ENCODE data around the gene MYBPH.

The MYBPH gene

GRCh38 chr1:203133970-203134725 lies 41.5 kb downstream of the MYBPH start:
- H3K4me3 ChIP-seq (ENCODE audit: low read depth, low read length), result no peak overlapping the region
- no peak for TF ChIP-seq CTCF (IDR thresholded peaks at IDR 0.05; ENCODE audit: insufficient read depth, low read depth, low read length, missing control alignments)
- no peak for DNase-seq (ENCODE audit: low read depth)

GRCh38 chr1:203131548-203132200 lies 44.0 kb downstream of the MYBPH start:
- TF ChIP-seq CTCF (IDR thresholded peaks at IDR 0.05; ENCODE audit: insufficient read depth, low read depth, low read length, missing control alignments), result no peak
- no peak overlapping the region for H3K4me3 ChIP-seq (ENCODE audit: low read depth, low read length)
- DNase-seq (ENCODE audit: low read depth), result no peak

DNA sequence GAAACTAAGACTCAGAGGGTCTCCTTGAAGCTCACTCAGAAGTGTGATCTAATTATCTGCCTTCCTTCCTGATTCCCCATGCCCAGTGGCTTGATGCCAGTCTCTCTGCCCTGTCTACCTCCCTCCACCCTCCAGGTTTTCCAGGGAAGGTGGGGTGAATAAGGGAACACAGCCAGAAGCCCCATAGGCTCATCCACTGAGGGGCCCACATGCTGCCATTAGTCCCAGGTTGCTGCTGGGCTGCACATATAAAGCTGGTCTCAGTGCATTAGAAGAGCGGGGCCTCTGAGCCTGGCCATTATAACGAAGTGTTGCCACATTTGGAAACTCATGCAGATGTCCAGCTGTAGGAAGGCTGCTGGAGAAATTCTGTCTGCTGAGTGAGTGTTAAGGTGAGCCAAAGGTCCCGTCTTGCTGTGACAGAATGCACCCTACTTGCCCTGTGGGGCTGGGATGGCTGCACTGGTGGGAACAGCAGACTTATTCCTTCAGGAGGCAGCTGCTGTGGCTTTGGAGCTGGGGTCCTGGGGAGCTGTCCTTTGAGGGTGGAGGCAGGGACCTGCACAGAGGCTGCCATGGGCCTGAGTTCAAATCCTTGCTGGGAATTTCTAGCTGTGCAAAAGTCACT lies 45.2 kb downstream of the MYBPH start:
- no peak for DNase-seq (ENCODE audit: low read depth)
- no peak overlapping the region for H3K4me3 ChIP-seq (ENCODE audit: low read depth, low read length)

DNA sequence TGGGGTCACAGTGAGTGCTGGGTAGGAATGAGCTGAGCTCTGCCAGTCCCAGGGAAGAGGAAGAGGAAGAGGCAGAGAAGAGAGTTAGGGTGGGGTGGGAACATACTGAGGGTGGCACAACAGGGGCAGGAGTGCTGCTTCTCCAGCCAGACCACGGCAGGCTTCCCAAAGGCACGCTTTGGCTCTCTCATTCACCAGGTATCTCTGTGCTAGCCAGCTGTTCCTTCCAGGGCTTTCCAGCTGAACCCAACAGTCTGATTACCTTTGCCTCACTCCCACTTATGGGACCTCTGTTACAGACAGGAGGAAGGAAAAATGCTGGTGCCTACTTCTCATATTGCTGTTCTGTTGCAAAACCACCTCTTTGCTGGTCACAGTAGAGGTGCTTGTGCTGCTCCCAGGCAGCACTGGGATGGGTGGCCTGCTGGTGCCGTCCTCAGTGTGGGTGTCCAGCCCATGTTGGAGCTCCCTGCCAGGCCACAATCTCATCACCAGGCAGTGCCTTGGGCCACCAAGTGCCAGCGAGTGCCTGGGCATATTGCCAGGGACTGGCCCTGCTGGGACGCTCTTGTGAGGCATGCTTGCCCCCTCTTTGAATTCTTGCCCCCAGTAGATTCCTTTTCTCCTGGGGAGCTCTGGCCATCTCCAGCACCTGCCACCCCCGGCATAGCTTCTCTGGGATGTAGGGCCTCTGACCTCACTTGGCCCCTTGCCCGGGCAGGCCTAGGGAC lies 46.0 kb downstream of the MYBPH start:
- no peak for DNase-seq (ENCODE audit: low read depth)
- no peak for TF ChIP-seq CTCF (IDR thresholded peaks at IDR 0.05; ENCODE audit: insufficient read depth, low read depth, low read length, missing control alignments)
- H3K4me3 ChIP-seq (ENCODE audit: low read depth, low read length), result no peak overlapping the region

More for the DNA sequence above, 45.2 kb downstream of the MYBPH start:
- TF ChIP-seq CTCF (IDR thresholded peaks at IDR 0.05; ENCODE audit: insufficient read depth, low read depth, low read length, missing control alignments), result no peak

- no peak overlapping the region for H3K4me3 ChIP-seq (ENCODE audit: low read depth, low read length)
- TF ChIP-seq CTCF (IDR thresholded peaks at IDR 0.05; ENCODE audit: insufficient read depth, low read depth, low read length, missing control alignments), result no peak
- no peak for DNase-seq (ENCODE audit: low read depth)
Observed at GRCh38 chr1:203128716-203129500, 46.7 kb downstream of the MYBPH start.

DNA sequence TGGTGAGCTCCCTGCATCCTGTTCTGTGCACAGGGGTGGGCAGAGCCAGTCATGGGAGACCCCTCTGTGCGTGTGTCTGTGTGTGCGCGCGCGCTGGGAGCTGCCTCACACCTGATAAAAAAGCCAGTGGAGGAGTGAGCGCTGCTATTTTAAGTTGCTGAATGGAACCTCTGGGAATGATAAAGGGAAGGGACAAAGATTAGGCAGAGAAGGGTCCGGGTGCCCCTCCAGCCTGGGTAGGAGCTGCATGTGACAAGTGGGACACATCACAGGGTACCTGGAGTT lies 47.3 kb downstream of the MYBPH start:
- TF ChIP-seq CTCF (IDR thresholded peaks at IDR 0.05; ENCODE audit: insufficient read depth, low read depth, low read length, missing control alignments), result no peak
- DNase-seq (ENCODE audit: low read depth), result no peak
- no peak overlapping the region for H3K4me3 ChIP-seq (ENCODE audit: low read depth, low read length)
